HG03060 (cell line): ENCODE measurements around the gene AHCTF1.

Experiments used
- ATAC-seq: cut with Tn5 transposase; IDR thresholded peaks from one replicate; pipeline ENCODE4 v1.9.1; 2021; ENCODE audit warnings: low read depth, moderate number of reproducible peaks; ENCODE audit not compliant: unreplicated experiment

The AHCTF1 gene

GRCh38 chr1:246931549-246932365 is at the start of gene AHCTF1:
AHCTF1 (minus strand) TSS chr1:246931948; CDS start chr1:246918370, 13,578 bp downstream.
- peak; percentile 75 for ATAC-seq

GRCh38 chr1:246978785-246979184 is 47.0 kb upstream of the AHCTF1 start:
- no peak for ATAC-seq

GRCh38 chr1:246978281-246978680 is 46.5 kb upstream of the AHCTF1 start:
- no peak for ATAC-seq

GRCh38 chr1:246971969-246972368 is 40.2 kb upstream of the AHCTF1 start:
- no peak for ATAC-seq

- no peak for ATAC-seq
These were observed 39.5 kb upstream of the AHCTF1 start for GRCh38 chr1:246971090-246971721.

GRCh38 chr1:246969621-246970020 is 37.9 kb upstream of the AHCTF1 start:
- no peak for ATAC-seq

- no peak for ATAC-seq
These were observed 34.8 kb upstream of the AHCTF1 start for GRCh38 chr1:246966502-246966901.

- ATAC-seq = peak; percentile 56
These were observed 28.4 kb upstream of the AHCTF1 start for GRCh38 chr1:246959944-246960693.

GRCh38 chr1:246954126-246954525 is 22.4 kb upstream of the AHCTF1 start:
- ATAC-seq = no peak

- ATAC-seq = no peak
These were observed 19.7 kb upstream of the AHCTF1 start for GRCh38 chr1:246951413-246951812.

- no peak for ATAC-seq
These were observed 18.2 kb upstream of the AHCTF1 start for GRCh38 chr1:246949956-246950355.

- no peak for ATAC-seq
These were observed 15.5 kb upstream of the AHCTF1 start for GRCh38 chr1:246947255-246947654.

- no peak for ATAC-seq
These were observed 14.6 kb upstream of the AHCTF1 start for GRCh38 chr1:246946366-246946765.

- no peak for ATAC-seq
These were observed 3.0 kb upstream of the AHCTF1 start for GRCh38 chr1:246934765-246935164.

GRCh38 chr1:246933893-246934292 is 2.1 kb upstream of the AHCTF1 start:
- no peak for ATAC-seq

GRCh38 chr1:246932366-246932700 is 585 bp upstream of the AHCTF1 start:
- ATAC-seq = no peak

GRCh38 chr1:246930830-246931548 is 759 bp downstream of the AHCTF1 start:
- ATAC-seq = peak; percentile 6

- ATAC-seq = no peak
These were observed 5.6 kb downstream of the AHCTF1 start for GRCh38 chr1:246925997-246926626.

- ATAC-seq = no peak
These were observed 7.8 kb downstream of the AHCTF1 start for GRCh38 chr1:246923900-246924299.

GRCh38 chr1:246923482-246923881 is 8.3 kb downstream of the AHCTF1 start:
- no peak for ATAC-seq
